Left hindlimb (tissue), 1 donor: Measurements from ENCODE around the gene DCAF17.
"Not testable (repeated sequence)": the region's sequence is repeated elsewhere in the genome, so short reads cannot be mapped to it uniquely, and the experiment has no call there.

Source experiments
- DNase-seq: peaks from one replicate; pipeline ENCODE4 v3.0.0-alpha.2; 2018

The DCAF17 gene

GRCh38 chr2:171460537-171460936 lies 26.5 kb downstream of the DCAF17 start:
- DNase-seq, result no peak

- no peak for DNase-seq
Measured at GRCh38 chr2:171469176-171469575, 35.1 kb downstream of the DCAF17 start.

- DNase-seq, result no peak
Measured at GRCh38 chr2:171470129-171470528, 36.1 kb downstream of the DCAF17 start.

DNA sequence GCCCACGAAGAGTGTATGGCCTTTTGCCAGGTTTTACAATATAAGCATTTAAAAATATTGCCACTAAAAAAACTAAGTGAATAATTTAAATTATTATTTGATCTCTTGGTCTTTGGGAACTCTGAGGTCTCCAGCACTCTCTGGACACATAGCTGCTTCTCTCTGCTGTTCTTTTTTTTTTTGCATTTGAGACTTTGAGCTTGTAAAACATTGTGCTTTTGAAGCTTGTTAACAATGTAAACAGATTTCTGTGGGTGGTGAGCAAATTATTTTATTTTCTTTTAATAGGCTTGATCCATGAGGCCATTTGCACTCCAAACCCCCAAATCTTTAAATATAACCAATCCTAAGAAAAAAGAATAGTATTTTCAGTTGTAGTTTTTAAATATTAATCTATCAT lies 42.0 kb downstream of the DCAF17 start:
- DNase-seq, result no peak

GRCh38 chr2:171478345-171478744 lies 44.3 kb downstream of the DCAF17 start:
- DNase-seq, result no peak

GRCh38 chr2:171479154-171479814 lies 45.3 kb downstream of the DCAF17 start:
- no peak for DNase-seq

DNA sequence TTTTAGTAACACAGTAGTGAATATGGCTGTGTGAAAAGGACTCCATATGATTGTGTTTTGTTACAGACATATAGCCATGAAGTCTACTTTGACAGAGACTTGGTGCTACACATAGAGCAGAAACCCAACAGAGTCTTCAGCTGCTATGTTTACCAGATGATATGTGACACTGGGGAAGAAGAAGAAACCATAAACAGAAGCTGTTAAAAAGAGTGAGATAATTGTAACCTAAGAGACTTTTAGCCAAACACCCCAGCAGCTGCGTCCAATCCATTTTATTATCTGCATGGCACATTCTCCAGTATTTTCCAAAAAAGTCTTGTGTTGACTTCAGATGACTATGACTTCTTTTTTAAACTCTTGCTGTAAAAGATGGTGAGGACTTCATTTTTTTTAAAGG lies 46.9 kb downstream of the DCAF17 start:
- DNase-seq, result no peak

DNA sequence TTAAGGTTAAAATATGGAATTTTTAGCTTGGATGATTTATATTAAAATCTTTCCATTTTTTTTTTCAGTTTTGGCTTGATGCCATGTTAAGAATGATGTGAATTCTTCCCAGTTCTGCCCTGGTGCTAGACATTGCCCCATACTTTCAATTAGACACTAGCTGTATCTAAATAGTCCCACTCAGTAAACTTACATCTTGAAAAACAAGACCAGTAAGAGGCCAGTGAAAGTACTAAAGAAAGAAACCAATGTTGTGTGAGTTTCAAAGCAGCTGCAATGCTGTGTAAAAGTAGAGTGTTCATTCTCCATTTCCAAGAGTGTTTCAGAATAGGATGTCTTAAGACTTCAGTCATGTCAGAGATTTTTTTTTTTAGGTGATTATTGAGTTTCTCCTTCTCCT lies 48.3 kb downstream of the DCAF17 start:
- no peak for DNase-seq

GRCh38 chr2:171482877-171483276 lies 48.9 kb downstream of the DCAF17 start:
- peak; percentile 28 for DNase-seq

DNA sequence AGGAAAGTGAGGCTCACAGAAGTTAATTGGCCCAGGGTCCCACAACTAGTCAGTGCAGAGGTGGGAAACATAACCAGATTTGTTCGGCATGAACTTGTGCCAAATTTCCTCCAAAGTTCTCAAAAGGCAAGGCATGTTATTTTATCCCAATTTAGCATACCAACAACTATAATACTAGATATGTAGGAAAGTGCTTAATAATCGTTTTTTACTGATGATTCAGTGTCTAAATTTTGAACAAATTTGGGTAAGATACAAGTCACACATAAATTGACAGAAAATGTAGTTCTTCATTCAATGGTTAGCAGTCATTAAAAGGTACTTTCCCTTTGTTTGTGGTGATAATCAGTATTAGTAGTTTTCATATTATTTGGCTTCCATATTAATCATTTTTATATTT lies 49.8 kb downstream of the DCAF17 start:
- no peak for DNase-seq

GRCh38 chr2:171485116-171485515 lies 51.1 kb downstream of the DCAF17 start:
- DNase-seq, result no peak

- no peak for DNase-seq
Measured at GRCh38 chr2:171487201-171487600, 53.2 kb downstream of the DCAF17 start.

DNA sequence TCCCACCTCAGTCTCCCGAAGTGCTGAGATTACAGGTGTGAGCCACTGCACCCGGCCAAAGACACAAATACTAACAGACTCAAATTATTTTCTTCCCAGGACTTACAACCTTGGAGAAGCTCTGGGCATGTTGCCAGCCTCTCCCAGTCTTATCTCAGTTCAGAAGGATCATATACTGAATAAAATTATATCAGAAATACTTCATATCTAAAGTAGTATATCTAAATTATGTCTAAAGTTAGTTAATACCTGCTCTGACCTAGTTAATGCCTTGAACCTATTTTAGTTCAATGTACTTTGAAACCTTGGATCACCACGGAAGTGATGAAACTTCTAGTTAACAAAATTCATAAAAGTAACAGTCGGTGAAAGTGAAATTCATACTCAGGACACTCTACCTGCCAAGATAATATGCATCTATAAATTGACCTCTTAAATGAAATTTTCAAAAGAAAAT lies 53.8 kb downstream of the DCAF17 start:
- DNase-seq, result no peak

DNA sequence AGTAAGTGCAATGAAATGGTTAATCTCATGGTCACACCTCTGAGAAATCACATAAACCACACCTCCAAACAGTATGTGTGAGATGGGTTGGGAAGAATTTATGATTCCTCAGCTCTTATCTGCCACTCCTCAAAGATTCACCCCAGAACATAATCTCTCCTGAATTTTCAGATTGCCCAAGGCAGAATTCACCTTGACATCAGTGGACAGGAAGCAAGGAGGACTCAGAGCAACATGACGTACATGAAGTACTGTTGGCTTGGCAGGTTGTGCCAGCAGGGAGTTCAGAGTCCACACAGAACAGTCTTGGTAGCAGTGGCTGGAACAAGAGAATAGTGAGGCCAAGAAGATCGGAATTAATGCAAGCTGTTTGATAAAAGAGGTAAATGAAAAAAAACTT lies 56.6 kb downstream of the DCAF17 start:
- no peak for DNase-seq

DNA sequence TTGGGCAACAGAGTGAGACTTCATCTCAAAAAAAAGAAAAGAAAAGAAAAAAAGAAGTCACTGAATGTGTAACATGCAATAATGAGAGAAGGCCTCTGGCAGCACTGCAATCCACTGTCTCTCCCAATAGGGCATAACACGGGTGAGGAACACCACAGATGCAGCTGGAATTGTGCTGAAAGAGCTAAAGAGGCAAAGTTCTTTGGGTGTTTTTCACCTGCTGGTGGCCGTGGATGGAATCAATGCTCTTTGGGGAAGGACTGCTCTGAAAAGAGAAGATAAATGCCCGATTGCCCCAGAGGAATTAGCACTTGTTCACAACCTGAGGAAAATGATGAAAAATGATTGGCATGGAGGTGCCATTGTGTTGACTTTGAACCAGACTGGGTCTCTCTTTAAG lies 57.3 kb downstream of the DCAF17 start:
- DNase-seq, result no peak

DNA sequence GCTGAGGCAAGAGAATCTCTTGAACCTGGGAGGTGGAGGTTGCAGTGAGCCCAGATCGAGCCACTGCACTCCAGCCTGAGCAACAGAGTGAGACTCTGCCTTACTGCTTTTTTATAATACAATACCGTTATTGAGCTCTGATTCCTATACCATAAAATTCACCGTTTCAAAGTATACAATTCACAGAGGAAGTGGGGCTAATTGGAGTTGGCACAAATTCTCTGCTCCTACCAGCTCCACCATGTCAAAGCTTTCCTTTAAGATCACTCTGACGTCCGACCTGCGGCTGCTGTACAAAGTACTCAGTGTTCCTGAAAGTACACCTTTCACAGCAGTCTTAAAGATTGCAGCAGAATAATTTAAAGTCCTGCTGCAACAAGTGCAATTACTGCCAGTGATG lies 58.6 kb downstream of the DCAF17 start:
- no peak for DNase-seq

DNA sequence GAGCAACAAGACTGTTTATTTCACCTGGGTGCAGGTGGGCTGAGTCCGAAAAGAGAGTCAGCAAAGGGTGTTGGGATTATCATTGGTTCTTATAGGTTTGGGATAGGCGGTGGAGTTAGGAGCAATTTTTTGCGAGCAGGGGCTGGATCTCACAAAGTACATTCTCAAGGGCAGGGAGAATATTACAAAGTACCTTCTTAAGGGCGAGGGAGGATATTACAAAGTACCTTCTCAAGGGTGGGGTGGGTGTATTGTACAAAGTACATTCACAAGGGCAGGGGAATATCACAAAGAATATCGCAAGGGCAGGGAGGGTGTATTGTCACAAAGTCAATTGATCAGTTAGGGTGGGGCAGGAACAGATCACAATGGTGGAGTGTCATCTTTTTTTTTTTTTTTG lies 63.6 kb downstream of the DCAF17 start:
- DNase-seq, result not testable (repeated sequence)

DNA sequence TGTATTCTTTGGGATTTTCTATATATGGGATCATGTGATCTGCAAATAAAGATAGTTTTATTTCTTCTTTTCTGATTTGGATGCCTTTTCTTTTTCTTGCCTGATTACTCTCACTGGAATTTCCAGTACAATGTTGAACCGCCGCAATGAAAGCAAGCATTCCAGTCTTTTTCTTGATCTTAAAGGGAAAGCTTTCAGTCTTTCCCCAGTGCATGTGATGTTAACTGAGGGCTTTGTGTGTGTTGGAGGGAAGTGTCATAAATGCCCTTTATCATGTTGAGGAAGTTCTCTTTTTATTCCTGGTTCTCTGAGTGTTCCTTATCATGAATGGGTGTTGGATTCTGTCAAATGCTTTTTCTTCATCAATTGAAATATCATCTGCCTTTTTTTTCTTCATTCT lies 71.3 kb downstream of the DCAF17 start:
- DNase-seq, result no peak

DNA sequence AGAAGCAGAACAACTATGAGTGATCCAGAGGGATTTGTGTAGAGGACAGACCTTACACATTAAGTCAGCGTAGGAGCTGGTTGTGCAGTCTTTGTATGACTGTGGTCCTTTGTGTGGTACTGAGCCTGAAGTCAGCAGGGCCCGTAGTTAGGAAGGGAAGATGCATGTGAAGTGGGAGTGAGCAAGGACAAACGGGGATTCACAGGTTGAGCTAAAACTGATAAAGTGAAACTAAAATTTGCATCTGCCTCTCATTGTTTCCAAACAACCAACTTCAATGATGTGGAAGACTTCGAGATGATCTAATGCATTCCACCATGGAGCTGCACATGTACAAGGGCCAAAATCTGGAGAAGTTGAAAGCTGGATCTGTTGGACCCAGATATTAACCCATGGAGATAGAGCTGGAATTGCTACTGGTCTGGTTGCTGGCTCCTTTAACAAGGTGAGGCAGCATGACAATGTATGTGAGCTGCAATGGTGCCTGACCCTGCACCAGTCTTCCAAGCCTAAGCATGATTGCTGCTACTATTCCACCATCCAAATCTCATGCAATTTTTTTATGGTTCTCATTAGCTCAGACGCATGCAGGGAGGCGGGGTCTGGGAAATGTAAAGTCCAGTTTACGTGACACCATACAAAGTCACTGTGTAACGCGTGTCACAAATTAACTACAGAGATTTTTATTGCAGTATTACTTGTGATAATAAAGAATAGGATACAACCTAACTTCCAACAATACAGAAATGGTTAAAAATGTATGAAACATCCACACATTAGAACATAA lies 76.1 kb downstream of the DCAF17 start:
- DNase-seq, result no peak

- DNase-seq, result no peak
Measured at GRCh38 chr2:171512014-171512413, 78.0 kb downstream of the DCAF17 start.

DNA sequence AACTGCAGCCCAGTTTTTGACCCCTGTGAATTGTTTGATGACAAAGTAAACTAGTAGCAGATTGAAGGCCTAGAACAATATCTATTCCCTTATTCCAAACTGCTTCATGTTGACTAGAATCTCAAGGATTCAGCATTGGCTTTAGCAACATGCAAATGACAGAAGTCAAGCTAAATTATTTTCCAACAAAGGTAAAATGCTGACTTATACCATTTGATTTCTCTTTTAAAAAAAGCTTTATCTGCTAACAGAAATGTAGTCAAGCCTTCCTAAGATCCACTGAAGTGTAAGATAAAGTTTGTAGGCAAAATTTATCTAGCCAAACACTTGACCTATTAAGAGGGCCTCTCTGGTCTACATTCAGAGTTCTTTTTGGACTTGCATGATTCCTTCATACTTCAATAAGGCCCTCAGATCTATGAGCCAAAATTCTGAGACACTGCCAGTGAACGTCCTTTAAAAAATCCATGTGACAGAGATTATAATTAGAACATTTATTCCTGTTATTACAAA lies 78.7 kb downstream of the DCAF17 start:
- DNase-seq, result no peak

DNA sequence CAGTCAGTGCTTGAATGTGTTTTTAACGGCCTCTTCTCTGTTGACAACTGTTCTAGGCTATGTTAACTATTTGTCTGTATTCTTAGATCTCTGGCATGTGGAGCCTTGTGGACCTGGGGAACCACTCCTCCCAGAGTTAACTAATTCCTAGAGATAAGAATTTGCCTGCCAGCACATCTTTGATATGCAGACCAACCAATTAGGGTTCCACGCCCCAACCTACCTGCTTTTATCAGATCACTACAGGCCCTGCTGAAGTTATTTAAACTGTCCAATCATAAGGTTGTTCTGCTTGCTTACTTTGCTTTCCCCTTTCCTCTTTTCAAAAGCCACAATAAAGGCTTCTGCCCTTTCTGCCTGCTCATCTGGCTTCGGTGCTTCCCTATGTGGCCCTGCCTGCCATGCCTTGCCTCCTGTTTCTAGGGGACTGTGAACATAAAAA lies 79.7 kb downstream of the DCAF17 start:
- DNase-seq, result no peak

GRCh38 chr2:171514908-171515582 lies 81.0 kb downstream of the DCAF17 start:
- no peak for DNase-seq
